Stimulated activated CD4-positive, alpha-beta T cell treated with anti-CD3 and anti-CD28 coated beads, Interleukin-2, amount 100 ng/mL, for 4 hours (primary cell): ENCODE measurements around the gene GALNT14.
"Not testable (repeated sequence)": the region's sequence is repeated elsewhere in the genome, so short reads cannot be mapped to it uniquely, and the experiment has no call there.

Experiments
- DNase-seq: peaks from one replicate; pipeline ENCODE4 v3.0.0-alpha.2; 2020; ENCODE audit warnings: low read depth

GALNT14 gene

GRCh38 chr2:30938196-30938595 lies 200.0 kb downstream of the GALNT14 start:
- DNase-seq = no peak

DNA sequence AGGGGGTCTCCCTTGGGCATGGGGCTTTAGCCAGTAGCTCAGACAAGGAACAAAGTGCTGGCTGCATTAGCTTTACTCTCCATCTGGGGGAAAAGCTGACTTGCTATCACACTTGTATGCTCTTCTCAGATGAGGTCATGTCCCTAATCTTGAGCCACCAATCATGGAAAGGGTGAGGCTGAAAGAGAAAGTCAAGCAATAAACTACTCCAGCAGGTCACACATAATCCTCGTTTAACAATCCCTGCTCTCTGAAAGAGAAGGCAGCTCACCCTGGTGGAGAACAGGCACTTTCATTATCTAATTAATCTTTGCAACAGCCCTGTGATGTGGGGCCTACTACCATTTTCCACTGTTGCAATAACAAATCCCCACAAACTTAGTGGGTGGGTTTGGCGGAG lies 201.3 kb downstream of the GALNT14 start:
- DNase-seq = no peak

- DNase-seq = no peak
These were observed 202.4 kb downstream of the GALNT14 start for GRCh38 chr2:30935795-30936194.

- DNase-seq = no peak
These were observed 204.2 kb downstream of the GALNT14 start for GRCh38 chr2:30934066-30934465.

GRCh38 chr2:30933496-30933895 lies 204.7 kb downstream of the GALNT14 start:
- DNase-seq = no peak

DNA sequence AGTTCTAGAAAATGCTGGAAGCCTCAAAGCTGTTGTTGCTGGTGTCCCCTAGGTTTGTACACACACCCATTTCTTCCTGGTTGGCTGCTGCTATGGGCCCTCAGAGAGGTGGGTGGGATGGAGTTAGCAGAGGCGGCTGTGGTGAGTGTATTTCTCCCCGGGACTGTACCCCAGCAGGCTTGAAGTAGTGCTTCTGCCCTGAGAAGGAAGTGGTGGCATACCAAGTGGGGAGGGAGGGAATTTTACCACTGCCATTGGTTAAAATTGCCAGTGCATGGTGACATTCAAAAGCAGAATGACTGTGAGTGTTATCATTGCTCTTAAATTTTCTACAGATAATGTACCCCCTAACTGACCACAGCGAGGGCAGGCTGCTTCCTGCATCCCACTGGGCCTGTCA lies 205.4 kb downstream of the GALNT14 start:
- no peak for DNase-seq

- no peak for DNase-seq
These were observed 206.3 kb downstream of the GALNT14 start for GRCh38 chr2:30931841-30932407.

DNA sequence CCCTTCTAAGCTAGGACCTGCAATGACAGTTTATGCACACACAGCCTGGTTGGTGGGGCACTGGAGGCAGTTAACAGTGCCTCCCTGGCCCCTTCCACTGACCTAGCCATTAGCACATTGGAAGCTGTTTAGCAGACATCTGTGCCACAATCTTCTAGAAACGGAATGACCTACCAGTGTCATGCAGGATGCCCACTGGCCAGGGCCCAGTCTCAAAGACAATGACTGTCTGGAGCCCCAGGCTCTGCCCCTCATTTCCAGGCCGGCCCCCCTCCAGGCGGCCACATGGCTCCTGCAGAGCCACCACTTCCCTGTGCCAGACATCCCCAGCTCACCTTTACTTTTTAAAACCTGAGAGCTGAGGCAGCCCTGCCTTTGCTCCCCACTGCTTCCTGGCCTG lies 207.5 kb downstream of the GALNT14 start:
- DNase-seq = no peak

- no peak for DNase-seq
These were observed 210.7 kb downstream of the GALNT14 start for GRCh38 chr2:30927465-30928075.

GRCh38 chr2:30926606-30927005 lies 211.6 kb downstream of the GALNT14 start:
- DNase-seq = no peak

DNA sequence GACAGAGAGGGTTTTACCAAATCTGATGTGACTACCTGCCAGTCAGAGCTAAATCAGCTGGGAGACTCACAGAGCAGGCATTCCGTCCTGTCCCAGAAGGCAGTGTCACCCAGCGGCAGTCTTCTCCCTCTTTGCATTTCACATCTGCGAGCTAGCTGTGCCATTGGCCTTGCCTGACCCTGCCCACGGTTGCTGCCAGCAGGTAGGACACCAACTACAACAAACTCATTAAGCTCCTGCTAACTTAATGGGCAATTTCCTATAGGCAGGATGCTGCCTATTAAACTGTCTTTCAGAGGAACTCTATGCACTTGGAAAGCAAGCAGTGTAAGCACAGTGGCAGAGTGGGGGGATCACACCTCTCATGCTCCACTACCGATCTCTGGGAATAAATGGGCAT lies 214.6 kb downstream of the GALNT14 start:
- no peak for DNase-seq

GRCh38 chr2:30920511-30920910 lies 217.7 kb downstream of the GALNT14 start:
- DNase-seq = no peak

DNA sequence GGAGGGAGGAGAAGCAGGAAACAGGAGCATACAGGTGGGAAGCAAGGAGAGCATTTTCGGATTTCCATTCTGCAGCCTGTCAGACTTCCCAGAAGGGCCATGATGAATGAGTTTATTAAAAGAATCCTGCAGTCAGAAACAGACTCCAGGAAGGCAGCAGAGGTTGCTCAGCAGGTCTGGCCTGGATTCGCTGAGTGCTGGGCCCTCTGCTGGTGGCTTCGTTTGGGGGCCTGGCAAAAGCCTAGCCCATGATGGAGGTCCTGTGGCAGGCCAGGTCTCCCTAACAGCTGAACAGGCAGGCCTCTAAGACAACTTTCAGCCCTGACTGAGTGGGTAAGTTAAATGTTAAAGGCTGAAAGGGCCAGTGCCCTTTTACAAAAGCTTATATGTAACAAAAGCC lies 222.8 kb downstream of the GALNT14 start:
- no peak for DNase-seq

GRCh38 chr2:30914456-30914855 lies 223.8 kb downstream of the GALNT14 start:
- no peak for DNase-seq

DNA sequence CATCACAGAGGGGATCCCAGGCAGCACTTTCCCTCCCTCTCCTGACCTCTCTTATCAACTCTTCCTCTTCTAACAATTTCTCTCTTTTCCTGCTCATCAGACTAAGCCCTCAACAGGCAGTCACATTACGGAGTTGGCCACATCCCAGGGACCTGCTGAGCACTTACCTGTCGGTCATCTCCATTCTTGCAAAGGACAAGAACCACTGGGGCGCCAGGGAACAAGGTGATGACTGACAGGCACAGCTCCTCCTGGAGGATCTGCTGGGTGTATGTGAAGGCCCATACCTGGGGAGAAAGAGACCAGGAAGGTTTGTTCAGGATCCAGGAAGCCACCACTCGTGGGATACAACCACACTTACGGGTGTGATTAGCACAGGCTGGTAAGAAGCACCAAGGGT lies 226.2 kb downstream of the GALNT14 start:
- no peak for DNase-seq

- DNase-seq = no peak
These were observed 226.9 kb downstream of the GALNT14 start for GRCh38 chr2:30911327-30911726.

DNA sequence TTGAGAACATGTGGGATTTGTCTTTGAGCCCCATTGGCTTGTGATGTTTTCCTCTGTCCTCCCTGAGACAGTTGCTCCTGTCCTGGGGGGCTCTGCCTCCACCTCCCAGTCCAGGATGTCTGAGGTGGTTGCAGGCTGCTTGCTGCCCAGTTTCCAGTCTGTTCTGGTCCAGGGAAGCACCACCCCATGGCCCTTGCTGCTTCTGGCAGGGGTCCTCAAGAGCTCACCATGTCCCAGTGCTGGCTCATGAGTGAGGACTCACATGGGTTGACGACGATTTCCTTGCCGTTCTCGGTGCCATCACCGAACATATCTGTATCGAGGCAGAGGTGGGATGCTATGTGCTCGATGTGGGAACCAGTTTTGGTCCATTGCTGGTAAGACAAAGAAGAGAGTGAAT lies 227.6 kb downstream of the GALNT14 start:
- DNase-seq = no peak

DNA sequence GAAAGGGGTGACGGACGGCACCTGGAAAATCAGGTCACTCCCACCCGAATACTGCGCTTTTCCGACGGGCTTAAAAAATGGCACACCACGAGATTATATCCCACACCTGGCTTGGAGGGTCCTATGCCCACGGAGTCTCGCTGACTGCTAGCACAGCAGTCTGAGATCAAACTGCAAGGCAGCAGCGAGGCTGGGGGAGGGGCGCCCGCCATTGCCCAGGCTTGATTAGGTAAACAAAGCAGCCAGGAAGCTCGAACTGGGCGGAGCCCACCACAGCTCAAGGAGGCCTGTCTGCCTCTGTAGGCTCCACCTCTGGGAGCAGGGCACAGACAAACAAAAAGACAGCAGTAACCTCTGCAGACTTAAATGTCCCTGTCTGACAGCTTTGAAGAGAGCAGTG lies 233.8 kb downstream of the GALNT14 start:
- DNase-seq = not testable (repeated sequence)

DNA sequence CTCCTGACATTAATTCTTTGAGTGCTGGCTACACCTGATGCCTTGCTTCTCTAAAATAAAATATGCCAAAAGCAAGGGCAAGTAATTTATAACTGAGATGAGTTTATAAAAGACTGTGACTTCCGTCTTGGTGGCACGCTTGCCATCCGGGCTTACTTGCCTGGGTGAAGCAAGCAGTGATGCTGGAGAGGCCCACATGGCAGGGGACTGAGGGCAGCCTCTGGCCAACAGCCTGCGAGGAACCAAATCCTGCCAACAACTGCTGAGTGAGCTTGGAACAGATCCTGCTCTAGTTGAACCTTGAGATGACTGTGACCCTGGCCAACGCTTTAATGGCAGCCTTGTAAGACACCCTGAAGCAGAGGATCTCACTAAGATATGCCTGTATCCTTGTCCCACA lies 234.9 kb downstream of the GALNT14 start:
- DNase-seq = no peak

GRCh38 chr2:30900381-30900780 lies 237.9 kb downstream of the GALNT14 start:
- DNase-seq = no peak

- DNase-seq = no peak
These were observed 238.7 kb downstream of the GALNT14 start for GRCh38 chr2:30899516-30900054.

DNA sequence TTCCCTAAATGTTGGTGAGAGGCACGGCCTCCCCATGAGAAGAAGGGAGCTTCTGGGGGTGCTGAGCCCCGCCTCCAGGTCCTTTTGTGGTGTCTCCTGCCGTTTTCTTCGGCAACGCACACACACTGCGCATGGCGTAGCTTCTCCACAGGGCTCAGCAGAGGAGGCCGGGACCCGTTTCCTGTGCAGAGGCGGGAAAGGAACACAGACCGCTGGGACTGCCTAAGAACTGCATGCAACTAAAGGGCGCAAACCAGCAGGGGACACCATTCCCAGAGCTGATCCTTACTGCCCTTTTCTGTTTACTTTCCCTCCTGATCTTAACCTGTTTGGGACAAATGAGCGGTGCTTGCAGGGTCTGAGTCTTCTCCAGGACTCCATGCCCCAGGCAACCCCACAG lies 240.7 kb downstream of the GALNT14 start:
- DNase-seq = no peak

GRCh38 chr2:30894498-30895119 lies 243.6 kb downstream of the GALNT14 start:
- no peak for DNase-seq
